Activated naive CD4-positive, alpha-beta T cell treated with anti-CD3 and anti-CD28 coated beads, Interleukin-2, amount 50 U/mL, for 16 hours (primary cell): ENCODE results near the gene C1QTNF8.

Experiments
- DNase-seq: peaks from one replicate; pipeline ENCODE4 v3.0.0-alpha.2; 2020

Gene C1QTNF8

GRCh38 chr16:1073566-1074378, 22.3 kb downstream of the C1QTNF8 start:
- no peak for DNase-seq

GRCh38 chr16:1073262-1073558, 22.8 kb downstream of the C1QTNF8 start:
- no peak for DNase-seq

GRCh38 chr16:1072526-1073261, 23.4 kb downstream of the C1QTNF8 start, which contains the start of gene SSTR5:
SSTR5 (plus strand) TSS chr16:1072747; CDS start chr16:1078869, 6,122 bp downstream.
- no peak for DNase-seq

DNA sequence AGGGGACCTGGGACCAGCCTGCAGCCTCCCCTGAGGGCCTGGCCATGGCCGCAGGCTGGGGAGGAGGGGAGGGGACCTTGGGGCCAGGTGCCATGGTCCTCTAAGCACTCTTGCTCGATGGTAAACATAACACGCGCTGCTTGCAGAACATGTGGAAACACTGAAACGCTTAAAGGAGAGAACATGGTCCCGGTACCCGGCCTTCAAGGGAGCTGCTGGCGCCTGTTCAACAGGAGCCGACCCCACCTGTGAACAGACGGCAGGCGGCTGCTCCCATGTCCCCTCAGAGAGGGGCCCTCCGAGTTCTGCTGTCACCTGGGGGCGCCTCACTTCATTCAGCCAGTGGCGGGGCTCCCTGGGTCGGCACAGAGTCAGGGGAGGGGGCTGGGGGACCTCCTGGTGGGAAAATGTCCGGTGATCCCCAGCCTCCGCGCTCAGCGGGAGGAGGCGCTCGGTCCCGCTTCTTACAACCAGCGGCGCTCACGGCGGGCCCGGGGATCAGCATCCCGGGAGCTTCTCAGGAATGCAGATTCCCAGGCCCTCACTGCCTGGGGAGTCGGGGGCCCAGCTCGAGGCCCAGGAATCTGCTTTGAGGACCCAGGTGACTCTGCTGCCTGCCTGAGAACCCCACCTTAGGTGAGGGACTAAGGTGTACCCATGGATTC, 24.4 kb downstream of the C1QTNF8 start:
- DNase-seq = no peak

DNA sequence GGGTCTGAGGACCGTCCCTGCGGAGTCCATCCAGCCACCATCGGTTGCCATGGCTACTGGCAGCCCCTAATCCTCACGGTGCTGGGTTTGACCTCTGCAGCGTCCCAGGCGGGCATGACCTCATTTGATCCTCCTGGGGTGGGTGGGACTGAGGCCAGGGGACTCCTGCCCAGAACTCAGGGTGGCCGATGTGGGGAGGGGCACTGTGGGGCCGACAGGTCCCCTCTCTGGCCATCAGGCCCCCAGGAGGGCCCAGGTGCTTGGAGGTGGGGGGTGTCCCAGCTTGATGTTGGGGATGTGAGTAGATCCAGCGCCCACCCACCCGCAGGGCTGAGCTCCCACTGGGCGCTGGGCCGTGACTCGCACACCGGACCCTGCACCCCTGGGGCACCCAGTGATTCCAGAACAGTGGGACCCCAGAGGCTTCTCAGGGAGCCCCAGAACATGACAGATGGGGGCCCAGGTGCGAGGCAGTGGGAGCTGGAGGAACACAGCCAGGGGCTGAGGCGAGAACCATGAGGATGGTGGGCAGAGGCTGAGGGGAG, 25.1 kb downstream of the C1QTNF8 start:
- DNase-seq = no peak

DNA sequence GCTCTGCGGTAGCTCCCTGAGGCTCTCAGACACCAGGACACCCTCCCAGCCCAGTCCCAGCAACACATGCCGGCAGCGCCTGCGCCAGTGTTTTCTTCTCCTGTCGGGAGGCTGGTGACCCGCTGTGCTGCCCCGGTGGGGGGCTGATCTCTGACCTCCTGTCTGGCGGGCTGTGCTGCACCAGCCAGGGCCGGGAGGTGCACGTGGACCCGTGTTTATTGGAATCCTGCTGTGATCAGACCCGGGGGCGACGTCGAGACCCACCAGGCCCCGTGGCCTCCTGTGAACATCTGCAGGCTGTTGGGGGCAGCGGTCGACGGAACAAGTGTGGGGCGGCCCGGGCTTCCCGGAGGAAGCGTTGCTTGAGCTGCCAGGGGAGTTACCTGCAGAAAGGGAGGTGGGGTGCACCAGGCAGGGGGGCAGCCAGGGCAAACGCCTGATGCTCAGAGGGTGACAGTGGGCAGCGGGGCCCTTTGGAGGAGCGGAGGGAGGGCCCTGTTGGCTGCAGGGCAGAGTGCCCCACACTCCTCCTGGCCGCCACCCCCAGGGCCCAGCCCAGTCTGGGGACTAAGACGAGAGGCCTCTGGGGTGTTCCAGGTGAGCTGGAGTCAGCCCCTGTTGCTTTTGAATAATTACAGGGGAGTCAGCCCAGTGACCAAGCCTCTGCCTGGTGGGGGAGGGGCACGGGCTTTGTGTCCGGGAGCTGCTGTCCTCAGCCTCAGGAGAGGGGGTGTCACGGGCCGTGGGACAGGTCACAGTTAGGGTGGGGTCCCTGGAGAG, 25.8 kb downstream of the C1QTNF8 start:
- DNase-seq = no peak

DNA sequence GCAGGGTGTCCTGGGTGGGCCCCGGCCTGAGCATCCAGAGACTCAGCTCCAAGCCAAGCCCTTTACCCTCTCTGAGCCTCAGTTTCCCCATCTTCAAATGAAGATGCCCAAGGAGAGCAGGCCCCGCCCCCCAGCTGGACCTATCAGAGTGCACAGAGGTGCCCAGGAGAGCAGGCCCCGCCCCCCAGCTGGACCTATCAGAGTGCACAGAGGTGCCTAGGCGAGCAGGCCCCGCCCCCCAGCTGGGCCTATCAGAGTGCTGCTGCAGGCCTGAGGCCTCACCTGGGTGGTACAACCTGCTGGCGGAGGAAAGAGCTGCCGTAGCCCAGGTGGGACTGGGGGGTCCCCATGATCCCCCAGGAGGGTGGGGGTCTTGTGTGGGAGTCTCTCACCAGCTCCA, 26.9 kb downstream of the C1QTNF8 start:
- DNase-seq = no peak

DNA sequence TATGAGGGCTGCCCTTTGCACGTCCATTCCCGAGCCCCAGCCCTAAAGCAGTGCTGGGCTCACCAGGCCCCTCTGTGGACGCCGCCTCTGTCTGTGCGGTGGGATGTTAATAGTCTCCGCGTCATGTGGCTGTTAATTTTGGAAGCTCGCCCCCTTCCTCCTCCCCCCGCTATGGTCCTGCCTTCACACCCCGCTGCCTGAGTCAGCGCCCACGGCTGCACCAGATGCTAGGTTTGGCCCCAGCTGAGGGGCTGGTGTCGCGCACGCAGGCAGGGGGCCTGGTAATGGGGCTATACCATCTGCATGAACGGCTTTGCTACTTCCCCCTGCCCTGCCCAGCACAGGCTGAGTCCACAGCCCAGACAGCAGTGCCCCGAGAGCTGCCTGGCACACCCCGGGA, 27.6 kb downstream of the C1QTNF8 start:
- DNase-seq = no peak

DNA sequence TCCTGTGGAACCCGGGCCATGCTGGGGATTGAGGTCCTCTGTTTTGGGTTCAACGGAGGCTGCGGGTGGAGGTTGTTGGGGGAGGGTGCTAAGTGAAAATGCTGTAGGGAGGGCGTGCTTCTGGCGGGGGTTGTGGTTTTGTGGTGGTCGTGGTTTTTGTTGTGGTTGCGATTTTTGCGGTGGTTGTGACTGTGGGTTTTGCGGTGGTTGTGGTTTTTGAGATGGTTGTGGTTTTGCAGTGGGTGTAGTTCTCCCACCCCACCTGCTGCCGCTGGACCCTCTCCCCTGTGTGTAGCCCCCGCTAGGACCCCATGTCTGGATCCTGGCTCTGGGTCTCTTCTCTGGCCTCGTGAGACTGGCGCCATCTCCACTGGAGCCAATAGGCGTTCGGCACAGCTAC, 28.4 kb downstream of the C1QTNF8 start:
- no peak for DNase-seq

GRCh38 chr16:1066584-1067172, 29.4 kb downstream of the C1QTNF8 start:
- no peak for DNase-seq

- no peak for DNase-seq
Measured at GRCh38 chr16:1065469-1066128, 30.4 kb downstream of the C1QTNF8 start.

DNA sequence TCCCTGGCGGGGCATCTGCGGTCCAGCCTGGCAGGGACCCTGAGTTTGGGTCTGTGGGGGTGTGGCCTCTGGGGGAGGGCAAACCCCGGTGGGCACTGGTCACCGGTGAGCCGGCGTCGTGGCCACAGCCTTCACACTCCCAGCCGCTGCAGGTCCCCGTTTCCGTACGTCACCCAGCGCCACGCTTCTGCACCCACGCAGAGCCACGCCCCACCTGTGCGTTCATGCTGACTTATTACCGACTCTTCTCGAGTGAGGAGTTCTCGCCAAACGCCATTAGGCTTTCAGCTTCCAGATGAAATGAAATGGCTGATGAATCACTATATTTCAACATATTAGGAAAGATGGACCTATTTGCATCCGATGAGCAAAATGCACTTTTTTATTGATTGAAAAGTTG, 32.3 kb downstream of the C1QTNF8 start:
- no peak for DNase-seq

- DNase-seq = no peak
Measured at GRCh38 chr16:1062895-1063294, 33.1 kb downstream of the C1QTNF8 start.

DNA sequence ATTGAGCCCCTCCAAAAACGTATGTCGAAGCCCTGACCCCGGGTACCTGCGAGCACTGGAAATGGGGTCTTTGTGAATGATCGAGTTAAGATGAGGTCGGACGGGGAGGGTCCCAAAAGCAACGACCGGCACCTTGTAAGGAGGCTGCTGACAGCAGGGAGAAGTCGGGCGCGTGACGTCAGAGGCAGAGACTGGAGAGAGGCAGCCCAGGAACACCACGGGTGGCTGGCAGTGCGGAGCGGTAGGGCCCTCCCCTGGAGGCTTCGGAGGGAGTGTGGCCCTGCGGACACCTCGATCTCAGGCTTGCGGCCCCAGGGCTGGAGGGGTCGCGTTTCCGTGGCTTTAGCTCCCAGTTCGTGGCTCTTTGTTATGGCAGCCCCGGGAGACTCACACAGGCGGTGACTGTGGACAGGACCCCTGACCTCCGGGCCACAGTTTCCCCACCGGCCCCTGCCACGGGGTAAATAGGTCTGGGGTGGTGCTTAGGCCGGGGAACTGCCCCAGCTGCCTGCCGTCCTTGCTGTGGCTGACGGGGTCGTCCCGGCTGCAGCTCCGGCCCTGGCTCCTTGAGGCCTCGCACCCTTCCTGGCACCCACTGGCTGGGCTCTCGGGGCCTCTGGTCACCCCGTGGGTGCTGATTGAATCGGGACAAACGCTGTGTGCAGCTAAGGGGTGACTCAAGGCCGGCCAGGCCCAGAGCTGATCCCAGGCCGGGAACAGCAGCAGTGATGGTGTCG, 34.1 kb downstream of the C1QTNF8 start:
- DNase-seq = no peak

DNA sequence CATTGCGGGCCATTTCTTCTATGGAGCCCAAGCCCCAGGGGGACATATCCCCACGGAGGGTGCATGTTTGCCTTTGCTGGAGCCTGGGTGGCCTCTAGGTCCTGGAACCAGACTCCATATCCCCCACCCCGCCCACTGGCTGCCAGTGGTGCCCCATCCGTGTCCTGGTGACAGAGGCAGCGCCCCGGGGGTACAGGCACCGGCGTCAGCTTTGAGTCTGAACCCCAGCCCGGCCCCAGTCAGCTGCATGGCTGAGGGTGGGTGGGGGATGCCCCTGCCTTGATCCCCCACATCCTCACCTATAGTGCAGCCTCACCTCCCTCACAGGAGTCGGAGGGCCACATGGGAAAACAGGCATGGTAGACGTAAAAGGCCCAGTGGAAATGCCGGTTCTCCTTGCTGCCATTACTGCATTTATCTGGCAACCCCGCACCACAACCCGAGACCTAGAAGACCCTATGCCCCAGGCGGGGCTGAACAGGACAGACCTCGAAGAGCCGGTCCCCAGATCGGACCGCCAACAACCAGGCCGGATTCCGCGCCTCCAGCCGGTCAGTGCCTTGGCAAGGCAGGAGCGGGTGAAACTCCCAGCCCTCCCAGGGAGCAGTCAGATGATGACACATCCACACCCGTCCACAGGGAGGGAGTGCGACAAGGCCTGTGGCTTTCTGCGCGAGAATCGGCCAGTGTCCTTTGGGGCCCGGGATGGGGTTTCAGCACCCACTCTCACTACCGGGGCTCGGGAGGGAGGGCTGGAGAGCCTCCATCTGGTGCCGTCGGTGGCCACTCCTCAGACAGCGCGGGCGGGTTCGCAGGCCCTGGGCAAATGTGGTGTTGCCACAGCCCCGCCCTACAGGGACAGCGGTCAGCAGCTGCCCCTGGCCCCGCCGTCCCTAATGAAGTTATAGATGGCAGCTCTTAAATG, 35.4 kb downstream of the C1QTNF8 start:
- DNase-seq = no peak

DNA sequence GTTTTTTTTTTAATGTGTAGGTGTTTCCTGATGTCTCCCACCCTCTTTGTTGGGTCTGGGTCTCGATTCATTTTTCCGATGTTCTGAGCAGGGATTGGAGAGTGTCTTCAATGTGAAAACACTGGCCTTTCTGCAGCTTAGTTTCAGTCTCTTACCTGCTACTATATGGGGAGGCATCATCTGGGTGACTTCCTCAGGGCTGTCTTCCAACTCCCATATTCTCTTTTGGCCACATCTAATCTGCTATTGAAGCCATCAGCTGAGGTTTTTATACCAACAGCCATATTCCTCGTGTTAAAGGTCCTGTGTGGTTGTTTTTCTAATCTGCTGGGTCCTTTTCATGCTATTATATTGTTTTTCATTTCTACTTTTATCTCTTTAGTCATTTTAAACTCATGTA, 36.7 kb downstream of the C1QTNF8 start:
- DNase-seq = no peak

- no peak for DNase-seq
Measured at GRCh38 chr16:1058216-1058615, 37.8 kb downstream of the C1QTNF8 start.

DNA sequence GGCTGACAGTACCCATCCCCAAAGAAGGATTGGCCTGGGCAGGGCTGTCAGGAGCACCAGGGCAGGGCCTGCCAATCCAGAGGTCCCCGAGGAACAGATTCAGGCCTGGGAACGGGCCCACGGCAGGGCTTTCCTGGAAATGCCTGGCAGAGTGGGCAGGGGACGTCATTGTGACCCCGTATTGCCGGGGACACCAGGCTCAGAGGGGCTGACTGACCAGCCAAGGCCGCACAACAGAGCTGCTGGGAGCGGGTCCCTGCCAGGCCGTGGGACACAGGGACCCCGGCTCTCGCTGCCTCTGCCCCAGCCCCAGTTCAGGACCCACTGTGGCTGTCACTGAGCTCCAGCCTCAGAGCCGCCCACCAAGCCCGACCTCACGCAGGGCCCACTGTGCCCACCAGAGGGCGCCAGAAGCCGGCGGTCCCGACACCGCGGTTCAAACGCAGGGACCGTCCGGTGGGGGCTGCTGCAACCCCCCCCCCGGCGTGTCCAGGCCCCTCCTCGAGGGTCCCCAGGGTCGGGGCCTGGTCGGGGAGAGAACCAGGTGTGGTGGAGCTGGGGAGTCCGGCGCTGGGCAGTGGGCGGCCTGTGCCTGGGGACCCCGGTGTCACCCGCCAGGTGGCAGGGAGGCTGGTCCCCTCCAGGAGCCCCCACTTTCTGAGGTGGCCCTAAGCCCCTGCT, 38.7 kb downstream of the C1QTNF8 start:
- DNase-seq = peak; percentile 75

- DNase-seq = no peak
Measured at GRCh38 chr16:1056196-1056595, 39.8 kb downstream of the C1QTNF8 start.
